HG03442 (cell line): ENCODE data around the gene SCN2A.

Source experiments
- ATAC-seq: cut with Tn5 transposase; IDR thresholded peaks from one replicate; pipeline ENCODE4 v1.9.1; 2021; ENCODE audit warnings: mild to moderate bottlenecking, moderate library complexity; ENCODE audit not compliant: unreplicated experiment

SCN2A gene

GRCh38 chr2:165239230-165239629 is at the start of gene SCN2A:
Gene SCN2A, plus strand, starts transcription at chr2:165239414. Its CDS starts 56,410 bp downstream, at chr2:165295824.
- ATAC-seq = peak; percentile 85

GRCh38 chr2:165191096-165191728 is 48.0 kb upstream of the SCN2A start:
- ATAC-seq = no peak

GRCh38 chr2:165192729-165193128 is 46.5 kb upstream of the SCN2A start:
- ATAC-seq = peak; percentile 29

- ATAC-seq = peak; percentile 96
Measured at GRCh38 chr2:165193178-165193777, 45.9 kb upstream of the SCN2A start.

- ATAC-seq = no peak
Measured at GRCh38 chr2:165196411-165196810, 42.8 kb upstream of the SCN2A start.

- ATAC-seq = no peak
Measured at GRCh38 chr2:165197346-165197745, 41.9 kb upstream of the SCN2A start.

GRCh38 chr2:165198181-165198580 is 41.0 kb upstream of the SCN2A start:
- ATAC-seq = no peak

- ATAC-seq = no peak
Measured at GRCh38 chr2:165202239-165202638, 37.0 kb upstream of the SCN2A start.

GRCh38 chr2:165203689-165204559 is 35.3 kb upstream of the SCN2A start, which contains the start of gene SCN3A:
Gene SCN3A, minus strand, starts transcription at chr2:165204050. Its CDS starts 27,656 bp downstream, at chr2:165176394.
- ATAC-seq = peak; percentile 42

GRCh38 chr2:165205865-165206264 is 33.3 kb upstream of the SCN2A start:
- ATAC-seq = no peak

GRCh38 chr2:165208094-165208493 is 31.1 kb upstream of the SCN2A start:
- no peak for ATAC-seq

- no peak for ATAC-seq
Measured at GRCh38 chr2:165214093-165214492, 25.1 kb upstream of the SCN2A start.

- no peak for ATAC-seq
Measured at GRCh38 chr2:165219481-165219880, 19.7 kb upstream of the SCN2A start.

GRCh38 chr2:165224941-165225340 is 14.3 kb upstream of the SCN2A start:
- ATAC-seq = no peak

- ATAC-seq = no peak
Measured at GRCh38 chr2:165227571-165227970, 11.6 kb upstream of the SCN2A start.

GRCh38 chr2:165237056-165237455 is 2.2 kb upstream of the SCN2A start:
- no peak for ATAC-seq

GRCh38 chr2:165238295-165238694 is 919 bp upstream of the SCN2A start:
- ATAC-seq = no peak

GRCh38 chr2:165239856-165240515 is 772 bp downstream of the SCN2A start:
- ATAC-seq = no peak

GRCh38 chr2:165240916-165241315 is 1.7 kb downstream of the SCN2A start:
- no peak for ATAC-seq

- ATAC-seq = no peak
Measured at GRCh38 chr2:165245081-165245793, 6.0 kb downstream of the SCN2A start.

GRCh38 chr2:165248238-165248637 is 9.0 kb downstream of the SCN2A start:
- no peak for ATAC-seq
